H1 (cell line): ENCODE data around the gene WDFY1. TPM values are rescaled to one million over a fixed set of nuclear protein-coding genes. Genes with fewer than 3 reads are reported as not detected.

Experiments
- CTCF ChIA-PET: fragments of 300-600 bp; sonication (Branson Sonifier 250); formaldehyde crosslinking; loops from one replicate; lab custom pipeline; 2021; ENCODE audit not compliant: partially characterized antibody; lab: Charles Lee
- POLR2A ChIA-PET: fragments of 300-600 bp; sonication (Branson Sonifier 250); formaldehyde crosslinking; loops from one replicate; lab custom pipeline; 2021; ENCODE audit warnings: inconsistent platforms; ENCODE audit not compliant: partially characterized antibody; lab: Charles Lee
- DNase-seq, 2 experiments: peaks; one replicate each; pipeline versions ENCODE4 v3.0.0 to v3.0.0-alpha.2; 2010 to 2022; ENCODE audit warnings: low spot score in 2 of 2, low read depth in 1 of 2, mixed read lengths in 1 of 2
- FAIRE-seq: peaks from 2 replicates; lab custom pipeline; 2011; peaks lifted over from hg19 to GRCh38; lab: Jason Lieb, UNC
- H2AFZ ChIP-seq: 2 replicates; pipeline ENCODE4 v1.8.1; 2012; ENCODE audit warnings: low read length, inconsistent platforms
- H2AK5ac ChIP-seq: 2 replicates; pipeline ENCODE4 v1.6.1; 2013; ENCODE audit warnings: low read depth, low read length
- H2BK120ac ChIP-seq: replicated peaks from 2 replicates; pipeline ENCODE3; 2013; ENCODE audit warnings: low read depth, low read length, inconsistent platforms
- H2BK12ac ChIP-seq: 2 replicates; pipeline ENCODE4 v1.6.1; 2013; ENCODE audit warnings: low read depth, low read length
- H2BK15ac ChIP-seq: 2 replicates; pipeline ENCODE4 v1.6.1; 2013; ENCODE audit warnings: low read length
- H2BK20ac ChIP-seq: 2 replicates; pipeline ENCODE4 v1.6.1; 2013; ENCODE audit warnings: low read length
- H2BK5ac ChIP-seq: 2 replicates; pipeline ENCODE4 v1.6.1; 2013; ENCODE audit warnings: low read depth, low read length
- H3K14ac ChIP-seq: 2 replicates; pipeline ENCODE4 v1.6.1; 2013; ENCODE audit warnings: inconsistent platforms; ENCODE audit not compliant: insufficient read length
- H3K18ac ChIP-seq: 2 replicates; pipeline ENCODE4 v1.6.1; 2013; ENCODE audit warnings: low read length; ENCODE audit errors: extremely low read depth
- H3K23ac ChIP-seq: 2 replicates; pipeline ENCODE4 v1.6.1; 2013; ENCODE audit warnings: inconsistent platforms; ENCODE audit not compliant: insufficient read length
- H3K23me2 ChIP-seq: 2 replicates; pipeline ENCODE4 v1.6.1; 2013; ENCODE audit warnings: low read depth, low read length
- H3K27ac ChIP-seq: 2 replicates; pipeline ENCODE4 v1.6.1; 2011; ENCODE audit warnings: low read depth, low read length, inconsistent platforms
- H3K27me3 ChIP-seq, 4 experiments: replicated peaks in 1 of 4; 1 replicate in 1 of 4; 2 replicates in 3 of 4; pipeline versions ENCODE4 v1.6.1 to v1.8.1; 2011 to 2013; ENCODE audit warnings: low read length in 3 of 4, mild to moderate bottlenecking in 3 of 4, inconsistent platforms in 2 of 4, mixed read lengths in 2 of 4, moderate library complexity in 1 of 4; ENCODE audit not compliant: control insufficient read depth in 3 of 4, insufficient read depth in 3 of 4; ENCODE audit errors: extremely low read depth in 1 of 4
- H3K36me3 ChIP-seq, 4 experiments: 2 replicates each; pipeline versions ENCODE4 v1.6.1 to v1.8.1; 2011 to 2013; ENCODE audit warnings: mild to moderate bottlenecking in 4 of 4, low read length in 3 of 4, moderate library complexity in 2 of 4, control low read depth in 1 of 4, inconsistent platforms in 1 of 4; ENCODE audit not compliant: insufficient read depth in 4 of 4, control insufficient read depth in 2 of 4
- H3K4ac ChIP-seq: replicated peaks from 2 replicates; pipeline ENCODE3; 2013; ENCODE audit warnings: low read length, low read depth, mixed read lengths, inconsistent platforms; ENCODE audit not compliant: insufficient read length
- H3K4me1 ChIP-seq, 4 experiments: replicated peaks in 1 of 4; 1 replicate in 1 of 4; 2 replicates in 3 of 4; pipeline versions ENCODE4 v1.6.1 to v1.8.1; 2011 to 2013; ENCODE audit warnings: low read length in 3 of 4, inconsistent platforms in 2 of 4, mixed read lengths in 1 of 4; ENCODE audit not compliant: insufficient read depth in 4 of 4, control insufficient read depth in 3 of 4
- H3K4me2 ChIP-seq, 2 experiments: 2 replicates each; pipeline versions ENCODE4 v1.6.1 to v1.8.1; 2011 to 2013; ENCODE audit warnings: low read depth in 2 of 2, low read length in 2 of 2, control low read depth in 1 of 2, inconsistent platforms in 1 of 2, mild to moderate bottlenecking in 1 of 2; ENCODE audit not compliant: insufficient read depth in 1 of 2
- H3K4me3 ChIP-seq, 4 experiments: fragments of 200-600, 300-600 bp in 1 of 4; sonication (generic), shearing (Covaris generic), sonication (Bioruptor Twin) in 1 of 4; 2 replicates each; pipeline versions ENCODE4 v1.5.1 to v1.8.1; 2011 to 2016; ENCODE audit warnings: low read length in 4 of 4, low read depth in 3 of 4, control low read depth in 2 of 4, inconsistent platforms in 2 of 4, mild to moderate bottlenecking in 2 of 4, mixed read lengths in 1 of 4, moderate library complexity in 1 of 4; ENCODE audit not compliant: insufficient read depth in 2 of 4; ENCODE audit errors: extremely low read depth in 1 of 4
- H3K56ac ChIP-seq: replicated peaks from 2 replicates; pipeline ENCODE3; 2013; ENCODE audit warnings: low read depth, mild to moderate bottlenecking, mixed read lengths, low read length, inconsistent platforms; ENCODE audit not compliant: insufficient read length
- H3K79me1 ChIP-seq: 2 replicates; pipeline ENCODE4 v1.6.1; 2013; ENCODE audit warnings: low read depth, low read length, control low read depth
- H3K79me2 ChIP-seq, 2 experiments: 2 replicates each; pipeline versions ENCODE4 v1.6.1 to v1.8.1; 2012 to 2013; ENCODE audit warnings: low read length in 2 of 2, mild to moderate bottlenecking in 2 of 2, inconsistent platforms in 1 of 2; ENCODE audit not compliant: insufficient read depth in 2 of 2, control insufficient read depth in 1 of 2
- H3K9ac ChIP-seq, 4 experiments: replicated peaks in 1 of 4; 1 replicate in 1 of 4; 2 replicates in 3 of 4; pipeline versions ENCODE4 v1.6.1 to v1.8.1; 2011 to 2013; ENCODE audit warnings: low read depth in 3 of 4, low read length in 3 of 4, control low read depth in 2 of 4, mild to moderate bottlenecking in 2 of 4, moderate library complexity in 2 of 4, inconsistent platforms in 1 of 4; ENCODE audit errors: extremely low read depth in 1 of 4
- H3K9me3 ChIP-seq, 2 experiments: 2 replicates each; pipeline versions ENCODE4 v1.6.1 to v1.8.1; 2012 to 2013; ENCODE audit warnings: mild to moderate bottlenecking in 2 of 2, moderate library complexity in 2 of 2, control low read depth in 1 of 2, inconsistent platforms in 1 of 2, low read depth in 1 of 2, low read length in 1 of 2, mixed read lengths in 1 of 2; ENCODE audit not compliant: insufficient read depth in 2 of 2
- H4K20me1 ChIP-seq, 2 experiments: replicated peaks in 1 of 2; 2 replicates each; pipeline versions ENCODE3 to v1.8.1; 2011 to 2013; ENCODE audit warnings: inconsistent platforms in 2 of 2, low read length in 2 of 2, mild to moderate bottlenecking in 1 of 2; ENCODE audit not compliant: insufficient read depth in 2 of 2, control insufficient read depth in 1 of 2
- H4K5ac ChIP-seq: 2 replicates; pipeline ENCODE4 v1.6.1; 2013; ENCODE audit warnings: low read length, low read depth, mixed read lengths, inconsistent platforms; ENCODE audit not compliant: insufficient read length
- H4K8ac ChIP-seq: 2 replicates; pipeline ENCODE4 v1.8.0; 2013; ENCODE audit warnings: mild to moderate bottlenecking, moderate library complexity, low read length, inconsistent platforms; ENCODE audit not compliant: insufficient read depth; ENCODE audit errors: extremely low read depth
- H4K91ac ChIP-seq: replicated peaks from 2 replicates; pipeline ENCODE3; 2013; ENCODE audit warnings: low read length, mixed read lengths, inconsistent platforms; ENCODE audit not compliant: insufficient read length
- CREB1 ChIP-seq: IDR thresholded peaks from 2 replicates; pipeline ENCODE4 v1.6.1; 2012; ENCODE audit warnings: inconsistent platforms
- EP300 ChIP-seq, 2 experiments: IDR thresholded peaks; 1 replicate in 1 of 2; 2 replicates in 1 of 2; pipeline ENCODE4 v1.6.1; 2011 to 2012; ENCODE audit warnings: low read depth in 2 of 2, low read length in 2 of 2, mild to moderate bottlenecking in 2 of 2, borderline replicate concordance in 1 of 2, inconsistent platforms in 1 of 2, moderate library complexity in 1 of 2
- NANOG ChIP-seq: IDR thresholded peaks from 2 replicates; pipeline ENCODE4 v1.6.1; 2011; ENCODE audit warnings: low read length, low read depth, mild to moderate bottlenecking, inconsistent platforms; ENCODE audit not compliant: insufficient read depth, poor library complexity, severe bottlenecking
- SRF ChIP-seq: IDR thresholded peaks from 2 replicates; pipeline ENCODE4 v1.6.1; 2011; ENCODE audit warnings: mild to moderate bottlenecking, low read depth, low read length, moderate library complexity
- TBP ChIP-seq: IDR thresholded peaks from 2 replicates; pipeline ENCODE4 v1.6.1; 2011; ENCODE audit warnings: low read depth, low read length, improper control_type of control experiment
- WGBS, 2 experiments: shearing (Covaris generic) in 1 of 2; methylation state at CpG; one replicate each; pipeline versions ENCODE4 v1.1.6 to v1.1.7; 2013 to 2015; ENCODE audit warnings: low lambda C conversion rate in 2 of 2, mixed read lengths in 2 of 2, inconsistent platforms in 1 of 2, low coverage in 1 of 2, missing lambda C conversion rate in 1 of 2; ENCODE audit not compliant: insufficient replicate concordance in 2 of 2, insufficient coverage in 1 of 2, insufficient read length in 1 of 2; ENCODE audit errors: extremely low coverage in 1 of 2, missing lambda C conversion rate in 1 of 2; 5-methylcytosine and 5-hydroxymethylcytosine counted together
- long read RNA-seq, 2 experiments: library from RNA in 1 of 2; library from capped mRNA in 1 of 2; stranded (forward); transcript quantifications; one replicate each; pipeline ENCODE4 v2.0.0, GENCODE V29; 2021; ENCODE audit warnings: inconsistent platforms in 1 of 2
- polyA minus RNA-seq, 3 experiments: library from RNA; depleted of rRNA, polyadenylated mRNA; stranded (reverse); fragments of >200 nt; gene quantifications; 1 replicate in 2 of 3; 2 replicates in 1 of 3; pipeline ENCODE4 v1.2.3, GENCODE V29; 2011
- polyA plus RNA-seq, 7 experiments: library from polyadenylated mRNA; depleted of rRNA in 3 of 7; stranded (reverse) in 5 of 7; unstranded in 2 of 7; fragments of >200 nt in 5 of 7; fragments of 200-250 nt in 2 of 7; gene quantifications; 1 replicate in 5 of 7; 2 replicates in 1 of 7; 4 replicates in 1 of 7; pipeline versions ENCODE4 v1.2.1 to v1.2.3, GENCODE V29; 2011 to 2013; ENCODE audit warnings: missing spikeins in 2 of 7, mixed read lengths in 2 of 7
- total RNA-seq: library from RNA; stranded (reverse); fragmentation: NEBNext Ultra II Directional; extraction: Animal tissue kit (Norgen Biotek cat#: 25700); gene quantifications from 2 replicates; pipeline ENCODE4 v1.2.1, GENCODE V29; 2021

Gene WDFY1, protein sequence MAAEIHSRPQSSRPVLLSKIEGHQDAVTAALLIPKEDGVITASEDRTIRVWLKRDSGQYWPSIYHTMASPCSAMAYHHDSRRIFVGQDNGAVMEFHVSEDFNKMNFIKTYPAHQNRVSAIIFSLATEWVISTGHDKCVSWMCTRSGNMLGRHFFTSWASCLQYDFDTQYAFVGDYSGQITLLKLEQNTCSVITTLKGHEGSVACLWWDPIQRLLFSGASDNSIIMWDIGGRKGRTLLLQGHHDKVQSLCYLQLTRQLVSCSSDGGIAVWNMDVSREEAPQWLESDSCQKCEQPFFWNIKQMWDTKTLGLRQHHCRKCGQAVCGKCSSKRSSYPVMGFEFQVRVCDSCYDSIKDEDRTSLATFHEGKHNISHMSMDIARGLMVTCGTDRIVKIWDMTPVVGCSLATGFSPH
- total RNA-seq (92.9 and 94.7 TPM in 2 replicates), polyA plus RNA-seq (2011; rRNA removed) (68.4 and 69.3 TPM in 2 replicates), polyA minus RNA-seq (2011; rRNA and poly(A)+ RNA removed) (410 and 421 TPM in 2 replicates)
- polyA plus RNA-seq (2011; cell fraction: cytosol; rRNA removed): 69.3 TPM
- 122 TPM for polyA plus RNA-seq (2011; cell fraction: nucleus; rRNA removed)
- polyA plus RNA-seq (2012, experiment 1 of 2): 53.8 to 78.2 TPM (median 59.0 TPM) in 4 replicates
- 4.4 TPM for polyA plus RNA-seq (2012, experiment 2 of 2)
- 58.6 TPM for polyA plus RNA-seq (2013, experiment 1 of 2)
- polyA plus RNA-seq (2013, experiment 2 of 2): 59.7 TPM
- 127 TPM for polyA minus RNA-seq (2011; cell fraction: cytosol; rRNA and poly(A)+ RNA removed)
- 199 TPM for polyA minus RNA-seq (2011; cell fraction: nucleus; rRNA and poly(A)+ RNA removed)
- long read RNA-seq, experiment 1, full-length matches to known transcripts: 15 of 96 reads
- long read RNA-seq, experiment 1, partial matches to known transcripts: 11 of 96 reads
- long read RNA-seq, experiment 1, other reads (novel, unspliced or antisense): 70 of 96 reads
- long read RNA-seq, experiment 2, full-length matches to known transcripts: 5 of 13 reads
- long read RNA-seq, experiment 2, partial matches to known transcripts: 5 of 13 reads
- long read RNA-seq, experiment 2, other reads (novel, unspliced or antisense): 3 of 13 reads

DNA sequence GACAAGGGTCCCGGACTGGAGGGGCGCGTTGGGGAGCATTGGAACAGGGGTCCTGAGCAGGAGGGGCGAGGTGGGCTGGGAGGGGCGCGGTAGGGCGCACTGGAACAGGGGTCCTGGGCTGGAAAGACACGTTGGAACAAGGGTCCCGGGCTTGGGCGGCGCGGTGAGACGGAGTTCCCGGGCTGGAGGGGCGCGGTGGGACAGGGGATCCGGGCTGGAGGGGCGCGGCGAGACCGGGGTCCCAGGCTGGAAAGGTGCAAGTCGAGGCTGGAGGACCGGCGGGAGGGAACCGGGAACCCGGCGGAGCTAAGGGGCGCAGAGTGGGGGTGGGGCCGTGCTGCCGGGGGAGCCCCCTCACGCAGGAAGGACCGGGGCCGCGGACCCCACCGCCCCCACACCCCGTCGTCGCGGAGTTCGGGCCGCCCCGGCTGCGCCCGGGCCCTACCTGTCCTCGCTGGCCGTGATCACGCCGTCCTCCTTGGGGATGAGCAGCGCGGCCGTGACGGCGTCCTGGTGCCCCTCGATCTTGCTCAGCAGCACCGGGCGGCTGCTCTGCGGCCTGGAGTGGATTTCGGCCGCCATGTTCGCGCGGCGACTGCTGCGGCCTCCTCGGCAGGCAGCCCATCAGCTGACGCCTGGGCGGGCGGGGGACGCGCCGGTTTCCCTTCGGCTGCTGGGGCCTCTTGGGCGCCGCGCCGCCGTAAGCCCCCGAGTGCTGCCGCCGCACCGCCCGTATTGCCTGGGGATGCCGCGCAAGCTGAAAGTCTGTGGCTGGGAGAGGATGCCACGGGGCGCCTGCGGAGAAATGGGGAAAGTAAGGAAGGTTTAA lies at the start of gene WDFY1:
WDFY1 (minus strand) TSS at position 633 of the 829 bp plus-strand sequence; CDS start at position 582, 51 bp downstream.
- WGBS, 2 experiments: 4% methylated on average over 52 of the region's 87 CpGs; no CpG with 5 or more reads in 1 of the 2 experiments
- ChIA-PET CTCF (no interaction called here), POLR2A (interaction anchor here (0.6 to 3.4 kb wide), 11 partner anchors 9 to 397 kb away, joined by 3 to 19 read pairs (median 4); partner anchors contain the start of genes MRPL44 and SERPINE2)
- H3K9me3 ChIP-seq: no peaks in the 10 kb centered on the region
- peak within 1 kb of the TSS; percentile 44 for H3K4ac ChIP-seq
- no peak for FAIRE-seq
- H2BK5ac ChIP-seq: peak within 1 kb of the TSS; percentile 91
- no peak within 1 kb of the TSS for H2AFZ ChIP-seq
- peak within 1 kb of the TSS; percentile 95 for H4K8ac ChIP-seq
- DNase-seq: peak; percentile 54 to 91
- no peak within 1 kb of the TSS for H2BK120ac ChIP-seq
- peak within 1 kb of the TSS; percentile 61 to 90 (median 84) for H3K4me3 ChIP-seq
- H2BK20ac ChIP-seq: peak within 1 kb of the TSS; percentile 22; the same call in 1 of the 2 replicates
- H4K91ac ChIP-seq: peak within 1 kb of the TSS; percentile 99
- no peaks in the 10 kb centered on the region; a peak in 1 of 8 replicates for H3K36me3 ChIP-seq
- peak within 1 kb of the TSS; percentile 87 for H3K56ac ChIP-seq
- no peaks in the 10 kb centered on the region for H3K27me3 ChIP-seq
- peak within 1 kb of the TSS; percentile 68; the same call in 1 of the 2 replicates for H2BK12ac ChIP-seq
- H3K23ac ChIP-seq: no peak within 1 kb of the TSS
- H3K4me1 ChIP-seq: peaks cover 0 to 23% (median 14%) of the 10 kb centered on the region in 4 experiments; a peak in 5 of 7 replicates
- H3K9ac ChIP-seq: peak within 1 kb of the TSS; percentile 54 to 97 (median 78)
- peaks cover 4% of the 10 kb centered on the region; the same call in 1 of the 2 replicates for H3K79me1 ChIP-seq
- peaks cover 4% of the 10 kb centered on the region for H3K23me2 ChIP-seq
- peak within 1 kb of the TSS; percentile 85 for H4K5ac ChIP-seq
- peak within 1 kb of the TSS; percentile 74 to 91 for H3K4me2 ChIP-seq
- no peak within 1 kb of the TSS for H2AK5ac ChIP-seq
- H3K14ac ChIP-seq: no peak within 1 kb of the TSS
- peaks cover 19 to 41% of the 10 kb centered on the region in 2 experiments for H3K79me2 ChIP-seq
- H2BK15ac ChIP-seq: peak within 1 kb of the TSS; percentile 61; the same call in 1 of the 2 replicates
- H3K27ac ChIP-seq: peak within 1 kb of the TSS; percentile 82
- peak within 1 kb of the TSS; percentile 95 for H3K18ac ChIP-seq
- H4K20me1 ChIP-seq: peaks cover 4% of the 10 kb centered on the region in 2 experiments
- no peak for TF ChIP-seq NANOG
- peak; percentile 69; the same call in 1 of the 2 replicates for TF ChIP-seq TBP
- TF ChIP-seq EP300 (IDR thresholded peaks at IDR 0.05; ENCODE audit: borderline replicate concordance in 1 of 2, low read depth in 2 of 2, low read length in 2 of 2): peak in 1 of 2 experiments; percentile 93; a peak in 2 of 3 replicates
- peak; percentile 63; the same call in 1 of the 2 replicates for TF ChIP-seq CREB1
- TF ChIP-seq SRF: no peak
